Measurements from ENCODE around the gene ATXN7L1. TPM values are rescaled to one million over a fixed set of nuclear protein-coding genes. Genes with fewer than 3 reads are reported as not detected.

Gene ATXN7L1
- total RNA-seq, 2 donors from 2014 or later, result 1.7 to 3.2 TPM

- Histone ChIP-seq H3K27ac (no peak overlapping the region), H3K9me3 (no peaks in the 10 kb centered on the region), H3K4me1 (peaks cover 0 to 9% of the 10 kb centered on the region in 2 donors), H3K27me3 (no peaks in the 10 kb centered on the region), H3K36me3 (no peaks in the 10 kb centered on the region), H3K4me3 (no peak overlapping the region)
- TF ChIP-seq, protein P1, sequence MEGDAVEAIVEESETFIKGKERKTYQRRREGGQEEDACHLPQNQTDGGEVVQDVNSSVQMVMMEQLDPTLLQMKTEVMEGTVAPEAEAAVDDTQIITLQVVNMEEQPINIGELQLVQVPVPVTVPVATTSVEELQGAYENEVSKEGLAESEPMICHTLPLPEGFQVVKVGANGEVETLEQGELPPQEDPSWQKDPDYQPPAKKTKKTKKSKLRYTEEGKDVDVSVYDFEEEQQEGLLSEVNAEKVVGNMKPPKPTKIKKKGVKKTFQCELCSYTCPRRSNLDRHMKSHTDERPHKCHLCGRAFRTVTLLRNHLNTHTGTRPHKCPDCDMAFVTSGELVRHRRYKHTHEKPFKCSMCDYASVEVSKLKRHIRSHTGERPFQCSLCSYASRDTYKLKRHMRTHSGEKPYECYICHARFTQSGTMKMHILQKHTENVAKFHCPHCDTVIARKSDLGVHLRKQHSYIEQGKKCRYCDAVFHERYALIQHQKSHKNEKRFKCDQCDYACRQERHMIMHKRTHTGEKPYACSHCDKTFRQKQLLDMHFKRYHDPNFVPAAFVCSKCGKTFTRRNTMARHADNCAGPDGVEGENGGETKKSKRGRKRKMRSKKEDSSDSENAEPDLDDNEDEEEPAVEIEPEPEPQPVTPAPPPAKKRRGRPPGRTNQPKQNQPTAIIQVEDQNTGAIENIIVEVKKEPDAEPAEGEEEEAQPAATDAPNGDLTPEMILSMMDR (IDR thresholded peaks at IDR 0.05), result no peak
- DNase-seq (ENCODE audit: low spot score), result no peak
Observed at GRCh38 chr7:105828141-105828540, 48.3 kb downstream of the ATXN7L1 start.

DNA sequence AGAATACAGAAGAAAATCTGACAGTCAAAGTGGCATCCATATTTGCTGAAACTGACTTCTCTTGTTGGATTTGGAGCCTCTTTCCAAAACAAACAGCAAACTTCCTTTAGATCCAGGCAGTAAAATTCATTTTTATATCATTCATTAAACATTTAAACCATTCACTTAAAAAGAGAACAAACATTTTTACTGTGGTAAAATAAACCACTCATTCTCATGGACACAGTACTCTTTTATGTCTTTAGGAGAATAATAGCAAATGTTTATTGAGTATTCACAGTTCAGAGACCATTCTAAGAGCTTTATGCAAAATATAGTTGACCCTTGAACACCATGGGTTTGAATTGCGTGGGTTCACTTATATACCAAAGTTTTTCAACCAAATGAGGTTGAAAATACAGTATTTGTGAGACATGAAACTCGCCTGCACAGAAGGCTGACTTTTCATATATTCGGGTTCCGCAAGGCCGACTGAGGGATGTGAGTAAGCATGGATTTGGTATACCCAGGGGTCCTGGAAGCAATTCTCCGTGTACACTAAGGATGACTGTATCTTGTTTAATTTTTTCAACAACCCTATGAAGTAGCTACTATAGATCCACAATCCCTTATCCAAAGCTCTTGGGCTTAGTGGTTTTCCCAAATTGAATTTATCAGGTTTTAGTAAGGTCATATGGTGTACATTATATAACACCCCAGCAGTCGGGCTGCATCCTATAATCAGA, 49.1 kb downstream of the ATXN7L1 start:
- no peak overlapping the region for H3K27ac ChIP-seq
- no peaks in the 10 kb centered on the region for H3K9me3 ChIP-seq
- H3K36me3 ChIP-seq, result no peaks in the 10 kb centered on the region
- TF ChIP-seq, protein P1 (IDR thresholded peaks at IDR 0.05), result no peak
- H3K4me3 ChIP-seq, result no peak overlapping the region
- H3K4me1 ChIP-seq, result peaks cover 0 to 9% of the 10 kb centered on the region in 2 donors
- DNase-seq (ENCODE audit: low spot score), result no peak
- no peaks in the 10 kb centered on the region for H3K27me3 ChIP-seq

DNA sequence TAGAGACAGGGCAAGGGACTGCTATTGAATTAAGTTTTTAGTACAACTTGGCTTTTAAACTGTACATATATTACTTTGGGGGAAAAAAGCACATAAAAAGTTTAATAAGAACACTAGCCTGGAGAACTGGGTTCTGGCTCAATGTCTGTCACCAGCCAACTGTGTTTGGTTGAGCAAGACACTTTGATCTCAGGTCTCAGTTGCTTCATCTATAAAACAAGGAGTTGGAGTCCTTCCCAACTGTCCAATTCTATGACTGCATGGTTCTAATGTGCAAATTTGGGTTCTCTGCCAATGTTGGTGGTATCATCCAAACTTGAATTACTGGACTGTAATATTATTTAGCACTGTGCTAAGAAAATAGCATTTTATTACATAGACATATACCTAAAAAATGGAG, 50.3 kb downstream of the ATXN7L1 start:
- TF ChIP-seq, protein P1 (IDR thresholded peaks at IDR 0.05), result no peak

GRCh38 chr7:105825371-105825770, 51.0 kb downstream of the ATXN7L1 start:
- Histone ChIP-seq H3K4me1 (peaks cover 0 to 5% of the 10 kb centered on the region in 2 donors), H3K36me3 (no peaks in the 10 kb centered on the region), H3K4me3 (no peak overlapping the region), H3K27me3 (no peaks in the 10 kb centered on the region), H3K27ac (no peak overlapping the region), H3K9me3 (no peaks in the 10 kb centered on the region)
- DNase-seq (ENCODE audit: low spot score), result no peak
- TF ChIP-seq, protein P1 (IDR thresholded peaks at IDR 0.05), result no peak

More for the DNA sequence above, 50.3 kb downstream of the ATXN7L1 start:
- Histone ChIP-seq H3K36me3 (no peaks in the 10 kb centered on the region), H3K27ac (no peak overlapping the region), H3K4me3 (no peak overlapping the region), H3K9me3 (no peaks in the 10 kb centered on the region), H3K27me3 (no peaks in the 10 kb centered on the region), H3K4me1 (peaks cover 0 to 9% of the 10 kb centered on the region in 2 donors)
- DNase-seq (ENCODE audit: low spot score), result no peak

DNA sequence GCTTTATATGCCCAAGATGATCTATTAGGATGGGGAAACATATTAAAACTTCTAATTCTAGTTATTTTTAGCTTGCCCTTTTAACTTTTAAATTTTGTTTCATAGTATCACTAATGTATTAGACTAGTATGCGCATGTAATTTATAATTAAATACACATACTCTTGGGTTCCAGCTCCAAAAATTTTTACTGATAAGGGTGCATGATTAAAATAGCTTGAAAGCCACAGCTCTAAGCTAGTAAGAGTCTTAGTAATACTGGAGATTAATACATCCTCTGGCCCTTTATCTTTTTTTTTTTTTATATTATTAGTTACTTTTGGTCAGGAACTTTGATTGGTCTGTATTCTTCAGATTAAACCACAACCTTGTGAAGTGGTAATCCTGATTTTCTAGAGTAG, 53.6 kb downstream of the ATXN7L1 start:
- Histone ChIP-seq H3K27ac (no peak overlapping the region), H3K36me3 (no peaks in the 10 kb centered on the region), H3K4me3 (no peak overlapping the region), H3K9me3 (no peaks in the 10 kb centered on the region), H3K27me3 (no peaks in the 10 kb centered on the region), H3K4me1 (no peaks in the 10 kb centered on the region)
- no peak for DNase-seq (ENCODE audit: low spot score)
- TF ChIP-seq, protein P1 (IDR thresholded peaks at IDR 0.05), result no peak

DNA sequence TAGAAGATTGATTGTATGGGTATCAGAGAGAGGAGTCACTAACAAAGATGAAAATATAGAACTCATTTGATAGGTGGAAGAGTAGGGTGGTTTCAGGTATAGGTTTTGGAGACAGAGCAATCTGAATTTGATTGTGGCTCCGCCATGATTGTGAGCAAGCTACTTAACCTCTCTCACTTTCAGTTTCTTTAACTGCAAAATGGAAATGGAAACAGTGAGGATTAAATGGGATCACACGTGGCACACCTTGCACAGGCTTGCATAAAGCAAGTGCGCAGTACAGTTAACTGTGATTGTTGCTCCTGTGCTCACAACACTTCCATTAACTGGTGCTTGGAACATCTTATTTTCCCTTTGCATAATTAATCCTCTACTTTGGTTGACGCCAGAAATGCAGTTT, 54.9 kb downstream of the ATXN7L1 start:
- no peaks in the 10 kb centered on the region for H3K36me3 ChIP-seq
- no peak overlapping the region for H3K27ac ChIP-seq
- DNase-seq (ENCODE audit: low spot score), result no peak
- TF ChIP-seq, protein P1 (IDR thresholded peaks at IDR 0.05), result no peak
- no peak overlapping the region for H3K4me3 ChIP-seq
- H3K9me3 ChIP-seq, result no peaks in the 10 kb centered on the region
- H3K4me1 ChIP-seq, result no peaks in the 10 kb centered on the region
- no peaks in the 10 kb centered on the region for H3K27me3 ChIP-seq

All from right atrium auricular region (tissue), 2 donors.